ENCODE data around the gene CEP89. TPM values are rescaled to one million over a fixed set of nuclear protein-coding genes. Genes with fewer than 3 reads are reported as not detected.
"Not testable (repeated sequence)": the region's sequence is repeated elsewhere in the genome, so short reads cannot be mapped to it uniquely, and the experiment has no call there.

The CEP89 gene
- total RNA-seq, 4 donors from 2014 or later, result 3.4 to 20.9 (median 9.5) TPM

GRCh38 chr19:32889137-32889934, 82.4 kb downstream of the CEP89 start:
- in situ Hi-C loops (cut with MboI; ENCODE audit: low sequenced_read_pairs in 4 of 4), result no loop called here
- peaks cover 0 to 4% (median 4%) of the 10 kb centered on the region in 3 donors for H3K9me3 ChIP-seq

DNA sequence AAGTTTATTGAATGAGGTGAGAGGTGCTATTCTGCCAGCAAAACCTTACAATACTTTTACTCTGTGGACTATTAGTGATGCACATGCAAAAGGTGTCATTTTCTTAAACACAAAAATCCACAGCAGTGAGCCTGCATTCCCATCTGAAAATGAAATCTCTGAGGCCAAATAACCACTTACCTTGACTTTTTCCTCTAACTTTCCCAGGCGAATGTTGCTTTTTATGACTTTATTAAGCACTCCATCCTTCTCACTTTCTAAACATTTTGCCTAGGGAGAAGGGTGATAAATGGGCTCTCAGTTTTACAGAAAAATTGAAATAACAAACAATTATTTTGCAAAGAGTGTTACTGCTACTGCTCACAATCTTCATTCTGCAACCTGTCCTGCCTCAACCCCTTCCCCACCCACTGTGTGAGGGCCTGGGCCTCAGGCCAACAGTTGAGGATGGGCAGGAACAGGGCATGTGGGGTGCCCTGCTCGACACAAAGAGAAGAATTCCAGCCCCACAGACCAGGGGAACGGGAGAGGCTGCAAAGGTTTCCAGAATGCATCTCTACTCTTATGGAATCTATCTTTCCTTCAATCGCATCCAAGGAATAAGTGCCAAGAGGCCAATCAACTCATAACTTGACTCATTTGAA, 84.1 kb downstream of the CEP89 start:
- DNase-seq (no peak), ATAC-seq (no peak)
- intact Hi-C loops (cut with DNase I; ENCODE audit: low total_unique reads) (no loop called here), in situ Hi-C loops (cut with MboI; ENCODE audit: low sequenced_read_pairs in 4 of 4) (no loop called here)
- Histone ChIP-seq H3K27me3 (no peaks in the 10 kb centered on the region), H3K27ac (no peak overlapping the region), H3K36me3 (peaks cover 0 to 8% of the 10 kb centered on the region in 2 donors), H3K4me1 (no peaks in the 10 kb centered on the region), H3K9me3 (peaks cover 0 to 4% (median 0%) of the 10 kb centered on the region in 3 donors), H3K4me3 (no peak overlapping the region)
- TF ChIP-seq CTCF (IDR thresholded peaks at IDR 0.05 in 4 of 5, conservative IDR thresholded peaks at IDR 0.05 in 1 of 5) (no peak), POLR2A (IDR thresholded peaks at IDR 0.05) (no peak)

More at GRCh38 chr19:32889137-32889934, 82.4 kb downstream of the CEP89 start:
- Histone ChIP-seq H3K4me1 (no peaks in the 10 kb centered on the region), H3K4me3 (no peak overlapping the region), H3K36me3 (peaks cover 0 to 15% of the 10 kb centered on the region in 2 donors), H3K27me3 (no peaks in the 10 kb centered on the region), H3K27ac (no peak overlapping the region)
- ATAC-seq, result no peak
- DNase-seq, result no peak
- intact Hi-C loops (cut with DNase I; ENCODE audit: low total_unique reads), result no loop called here
- TF ChIP-seq CTCF (IDR thresholded peaks at IDR 0.05 in 4 of 5, conservative IDR thresholded peaks at IDR 0.05 in 1 of 5) (no peak), POLR2A (IDR thresholded peaks at IDR 0.05) (no peak)

- in situ Hi-C loops (cut with MboI; ENCODE audit: low sequenced_read_pairs in 4 of 4), result no loop called here
- H3K27me3 ChIP-seq, result no peaks in the 10 kb centered on the region
- H3K4me1 ChIP-seq, result no peaks in the 10 kb centered on the region
- H3K9me3 ChIP-seq, result no peaks in the 10 kb centered on the region
- ATAC-seq (no peak), DNase-seq (no peak)
- intact Hi-C loops (cut with DNase I; ENCODE audit: low total_unique reads), result no loop called here
- TF ChIP-seq POLR2A (IDR thresholded peaks at IDR 0.05) (no peak), CTCF (IDR thresholded peaks at IDR 0.05 in 4 of 5, conservative IDR thresholded peaks at IDR 0.05 in 1 of 5) (no peak)
- H3K27ac ChIP-seq, result no peak overlapping the region
- H3K4me3 ChIP-seq, result no peak overlapping the region
- H3K36me3 ChIP-seq, result no peaks in the 10 kb centered on the region
Measured at GRCh38 chr19:32886241-32886640, 85.5 kb downstream of the CEP89 start.

DNA sequence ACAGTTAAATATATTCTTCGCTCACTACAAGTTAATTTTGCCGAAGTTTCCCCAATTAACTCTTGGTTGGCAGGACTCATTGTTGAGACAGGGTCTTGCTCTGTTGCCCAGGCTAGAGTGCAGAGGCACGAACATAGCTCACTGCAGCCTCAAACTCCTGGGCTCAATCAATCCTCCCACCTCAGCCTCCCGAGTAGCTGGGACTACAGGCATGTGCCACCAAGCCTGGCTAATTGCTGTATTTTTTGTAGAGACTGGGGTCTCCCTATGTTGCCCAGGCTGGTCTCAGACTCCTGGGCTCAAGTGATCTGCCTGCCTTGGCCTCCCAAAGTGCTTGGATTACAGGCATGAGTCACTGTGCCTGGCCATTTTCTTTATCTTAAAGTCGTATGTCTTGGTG, 86.5 kb downstream of the CEP89 start:
- H3K27ac ChIP-seq; ATAC-seq; H3K9me3 ChIP-seq; H3K36me3 ChIP-seq; H3K4me3 ChIP-seq; H3K27me3 ChIP-seq; H3K4me1 ChIP-seq; in situ Hi-C loops (cut with MboI; ENCODE audit: low sequenced_read_pairs in 4 of 4); DNase-seq; intact Hi-C loops (cut with DNase I; ENCODE audit: low total_unique reads): not testable (repeated sequence)

DNA sequence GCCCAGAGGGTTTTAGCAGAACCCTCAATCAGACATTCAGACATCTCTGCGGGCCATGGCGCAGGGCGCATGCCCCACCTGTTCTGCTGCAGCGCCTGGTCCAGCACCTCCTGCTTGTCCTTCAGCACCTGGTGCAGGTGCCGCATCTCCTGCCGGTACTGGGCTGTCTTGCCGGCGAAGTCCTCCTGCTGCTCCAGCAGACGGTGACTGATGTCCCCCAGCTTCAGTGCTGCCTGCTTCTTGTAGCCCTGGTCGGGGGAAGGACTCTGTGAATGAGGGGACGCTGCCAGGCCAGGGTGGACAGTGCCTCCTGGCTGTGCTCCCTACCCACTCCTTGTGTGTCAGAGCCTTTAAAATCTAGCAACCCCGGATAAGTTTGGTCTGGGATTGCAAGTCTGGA, 90.0 kb downstream of the CEP89 start:
- in situ Hi-C loops (cut with MboI; ENCODE audit: low sequenced_read_pairs in 4 of 4) (no loop called here), intact Hi-C loops (cut with DNase I; ENCODE audit: low total_unique reads) (no loop called here)
- H3K4me3 ChIP-seq, result no peak overlapping the region
- DNase-seq (no peak), ATAC-seq (no peak)
- no peaks in the 10 kb centered on the region for H3K9me3 ChIP-seq
- no peaks in the 10 kb centered on the region for H3K36me3 ChIP-seq
- H3K27ac ChIP-seq, result no peak overlapping the region
- H3K4me1 ChIP-seq, result no peaks in the 10 kb centered on the region
- TF ChIP-seq CTCF (IDR thresholded peaks at IDR 0.05 in 4 of 5, conservative IDR thresholded peaks at IDR 0.05 in 1 of 5), result no peak
- TF ChIP-seq POLR2A (IDR thresholded peaks at IDR 0.05), result no peak
- no peaks in the 10 kb centered on the region for H3K27me3 ChIP-seq
